ENCODE data around the gene ABCC4. TPM values are rescaled to one million over a fixed set of nuclear protein-coding genes. Genes with fewer than 3 reads are reported as not detected.

Gene ABCC4
- total and polyA plus RNA-seq, 2 experiments from 2014 or later: 4.3 to 12.2 TPM

GRCh38 chr13:95122063-95122462 lies 179.2 kb downstream of the ABCC4 start (continued):
- TF ChIP-seq ETS1 (IDR thresholded peaks at IDR 0.05): no peak

GRCh38 chr13:95121516-95121915 lies 179.7 kb downstream of the ABCC4 start:
- Mint-ChIP-seq H3K4me1 (peaks cover 3% of the 10 kb centered on the region; the same call in 2 of the 3 replicates), H3K4me3 (no peak overlapping the region), H3K9me3 (no peaks in the 10 kb centered on the region), H3K27ac (no peak overlapping the region), H3K27me3 (ENCODE audit: insufficient read depth, low read depth, poor library complexity) (peaks cover 8% of the 10 kb centered on the region), H3K36me3 (ENCODE audit: low read depth) (0 out of 3 replicates have a peak, but pooled peaks cover 4% of the 10 kb centered on the region)
- DNase-seq (ENCODE audit: low spot score) (no peak), ATAC-seq (no peak)
- H3K4me3 ChIP-seq: no peak overlapping the region
- no peaks in the 10 kb centered on the region for H3K9me2 ChIP-seq (ENCODE audit: insufficient read depth)
- H3K4me1 ChIP-seq (ENCODE audit: insufficient read depth): no peaks in the 10 kb centered on the region
- H3K36me3 ChIP-seq (ENCODE audit: insufficient read depth): no peaks in the 10 kb centered on the region
- H3K79me2 ChIP-seq (replicated peaks; ENCODE audit: insufficient read depth): no peaks in the 10 kb centered on the region
- no peaks in the 10 kb centered on the region for H3K27me3 ChIP-seq (ENCODE audit: insufficient read depth)
- TF ChIP-seq NANOG (IDR thresholded peaks at IDR 0.05; ENCODE audit: borderline replicate concordance): no peak
- TF ChIP-seq JUNB (IDR thresholded peaks at IDR 0.05; ENCODE audit: unreplicated experiment): no peak
- no peak for TF ChIP-seq ZNF462 (CRISPR knock-in tag; IDR thresholded peaks at IDR 0.05)
- no peak for TF ChIP-seq STAT1 (IDR thresholded peaks at IDR 0.05; ENCODE audit: unreplicated experiment)
- TF ChIP-seq CREB1 (CRISPR knock-in tag; IDR thresholded peaks at IDR 0.05; ENCODE audit: low read depth): no peak
- no peak for TF ChIP-seq ETS1 (IDR thresholded peaks at IDR 0.05)
- no peak for TF ChIP-seq EZH2 (IDR thresholded peaks at IDR 0.05; ENCODE audit: low read depth, unreplicated experiment)
- no peak for TF ChIP-seq ZNF331 (CRISPR knock-in tag; IDR thresholded peaks at IDR 0.05; ENCODE audit: low read depth)
- TF ChIP-seq REST (IDR thresholded peaks at IDR 0.05; ENCODE audit: unreplicated experiment): no peak
- TF ChIP-seq ZNF114 (CRISPR knock-in tag; IDR thresholded peaks at IDR 0.05): no peak
- H3F3A ChIP-seq (replicated peaks; ENCODE audit: low read depth): no peaks in the 10 kb centered on the region
- H3K27ac ChIP-seq (ENCODE audit: low read depth): no peak overlapping the region
- no peaks in the 10 kb centered on the region for H4K20me1 ChIP-seq (replicated peaks; ENCODE audit: insufficient read depth)
- no peak overlapping the region for H2AFZ ChIP-seq
- H3K4me2 ChIP-seq: no peak overlapping the region
